GM18519 (cell line): ENCODE data around the gene PRKCZ.

ENCODE experiments used
- ATAC-seq: cut with Tn5 transposase; IDR thresholded peaks from one replicate; pipeline ENCODE4 v1.9.1; 2021; ENCODE audit warnings: mild to moderate bottlenecking, moderate library complexity; ENCODE audit not compliant: unreplicated experiment, low FRiP score

PRKCZ gene

GRCh38 chr1:2044510-2045319 lies 5.5 kb upstream of the PRKCZ start:
- no peak for ATAC-seq

GRCh38 chr1:2045468-2046173 lies 4.6 kb upstream of the PRKCZ start:
- ATAC-seq: no peak

GRCh38 chr1:2046174-2046917 lies 3.9 kb upstream of the PRKCZ start:
- no peak for ATAC-seq

- no peak for ATAC-seq
Observed at GRCh38 chr1:2046953-2047748, 3.1 kb upstream of the PRKCZ start.

GRCh38 chr1:2047749-2048729 lies 2.2 kb upstream of the PRKCZ start:
- no peak for ATAC-seq

- no peak for ATAC-seq
Observed at GRCh38 chr1:2049225-2049717, 940 bp upstream of the PRKCZ start.

- ATAC-seq: no peak
Observed at GRCh38 chr1:2050461-2050792, 216 bp downstream of the PRKCZ start.

GRCh38 chr1:2050793-2051682 lies 827 bp downstream of the PRKCZ start:
- ATAC-seq: no peak

- no peak for ATAC-seq
Observed at GRCh38 chr1:2052054-2052679, 2.0 kb downstream of the PRKCZ start.

- no peak for ATAC-seq
Observed at GRCh38 chr1:2052756-2053155, 2.5 kb downstream of the PRKCZ start.

GRCh38 chr1:2053217-2053616 lies 3.0 kb downstream of the PRKCZ start:
- no peak for ATAC-seq

- ATAC-seq: no peak
Observed at GRCh38 chr1:2053784-2054376, 3.7 kb downstream of the PRKCZ start.

- ATAC-seq: no peak
Observed at GRCh38 chr1:2054560-2054959, 4.3 kb downstream of the PRKCZ start.

- no peak for ATAC-seq
Observed at GRCh38 chr1:2055911-2056575, 5.8 kb downstream of the PRKCZ start.

GRCh38 chr1:2056955-2057590 lies 6.9 kb downstream of the PRKCZ start:
- ATAC-seq: no peak

- no peak for ATAC-seq
Observed at GRCh38 chr1:2059290-2059953, 9.2 kb downstream of the PRKCZ start.
